NCI-H1048 (cell line): ENCODE measurements around the gene ASB16.
A peak's percentile ranks its signal among the peaks of the same experiment; 100 is the strongest.

Experiments
- DNase-seq: peaks from one replicate; lab custom pipeline; 2025; lab: John Stamatoyannopoulos, UW

The ASB16 gene

DNA sequence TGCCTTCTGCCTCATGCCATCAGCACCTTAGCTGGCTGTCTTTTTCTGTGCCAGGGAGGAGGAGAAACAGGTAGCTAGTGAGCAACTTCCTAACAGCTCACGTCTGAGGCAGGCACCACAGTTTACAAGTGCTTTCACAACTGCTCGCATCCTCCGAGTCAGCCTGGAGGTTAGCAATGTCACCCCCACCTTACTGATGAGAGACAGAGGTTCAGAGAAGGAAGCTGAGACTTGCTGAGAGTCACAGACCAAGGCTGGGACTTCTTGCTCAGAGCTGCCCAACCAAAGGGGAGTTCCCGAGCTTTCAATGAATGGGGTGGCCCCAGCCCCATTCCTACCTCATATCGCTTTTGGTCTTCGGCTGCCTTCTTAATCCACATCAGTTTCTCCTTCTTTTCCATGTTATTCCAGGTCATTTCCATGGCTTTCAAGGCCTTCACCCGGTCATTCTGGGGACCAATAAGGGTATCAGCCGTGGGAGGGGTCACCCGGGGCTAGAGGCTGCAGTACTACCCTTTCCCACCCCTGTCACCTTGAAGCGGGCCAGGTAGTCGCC lies 39.4 kb downstream of the ASB16 start:
- no peak for DNase-seq

DNA sequence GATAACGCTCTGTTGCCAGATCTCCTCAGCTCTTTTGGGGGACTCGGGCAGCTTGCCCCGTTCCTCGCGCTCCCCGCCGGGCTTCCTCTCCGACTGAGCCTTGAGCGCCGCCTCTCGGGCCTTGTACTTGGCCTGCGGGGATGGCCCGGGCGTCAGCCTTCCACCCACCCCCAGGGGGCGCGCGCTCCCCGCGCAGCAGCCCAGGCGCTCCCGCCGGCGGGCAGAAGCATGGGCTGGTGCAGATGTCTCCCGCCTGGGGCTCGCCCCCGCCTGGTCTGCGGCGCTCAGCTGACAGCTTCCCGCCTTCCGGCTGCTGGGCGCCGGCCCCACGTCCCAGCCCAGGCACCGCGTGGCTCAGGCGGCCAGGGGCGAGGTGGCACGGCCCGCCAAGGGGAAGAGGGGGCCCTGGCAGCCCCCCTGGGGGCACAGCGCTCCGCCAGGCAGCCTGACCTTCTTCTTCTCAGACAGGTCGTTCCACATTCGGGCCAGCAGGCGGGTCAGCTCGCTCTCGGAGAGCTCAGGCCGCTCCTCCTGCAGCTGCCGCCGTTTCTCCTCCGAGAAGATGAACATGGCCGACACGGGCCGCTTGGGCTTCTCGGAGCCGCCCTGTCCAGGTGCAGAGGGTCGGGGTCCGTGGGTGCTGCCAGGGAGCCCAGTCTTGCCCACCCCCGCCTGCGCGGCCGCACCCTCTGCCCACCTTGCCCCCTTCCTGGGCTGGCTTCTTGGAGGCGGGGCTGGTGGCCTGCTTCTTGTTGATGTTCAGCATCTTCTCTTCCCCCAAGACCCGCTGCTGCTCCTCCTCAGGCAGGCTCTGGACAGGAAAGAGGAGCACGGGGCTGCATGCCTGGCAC lies 40.1 kb downstream of the ASB16 start:
- DNase-seq: no peak

DNA sequence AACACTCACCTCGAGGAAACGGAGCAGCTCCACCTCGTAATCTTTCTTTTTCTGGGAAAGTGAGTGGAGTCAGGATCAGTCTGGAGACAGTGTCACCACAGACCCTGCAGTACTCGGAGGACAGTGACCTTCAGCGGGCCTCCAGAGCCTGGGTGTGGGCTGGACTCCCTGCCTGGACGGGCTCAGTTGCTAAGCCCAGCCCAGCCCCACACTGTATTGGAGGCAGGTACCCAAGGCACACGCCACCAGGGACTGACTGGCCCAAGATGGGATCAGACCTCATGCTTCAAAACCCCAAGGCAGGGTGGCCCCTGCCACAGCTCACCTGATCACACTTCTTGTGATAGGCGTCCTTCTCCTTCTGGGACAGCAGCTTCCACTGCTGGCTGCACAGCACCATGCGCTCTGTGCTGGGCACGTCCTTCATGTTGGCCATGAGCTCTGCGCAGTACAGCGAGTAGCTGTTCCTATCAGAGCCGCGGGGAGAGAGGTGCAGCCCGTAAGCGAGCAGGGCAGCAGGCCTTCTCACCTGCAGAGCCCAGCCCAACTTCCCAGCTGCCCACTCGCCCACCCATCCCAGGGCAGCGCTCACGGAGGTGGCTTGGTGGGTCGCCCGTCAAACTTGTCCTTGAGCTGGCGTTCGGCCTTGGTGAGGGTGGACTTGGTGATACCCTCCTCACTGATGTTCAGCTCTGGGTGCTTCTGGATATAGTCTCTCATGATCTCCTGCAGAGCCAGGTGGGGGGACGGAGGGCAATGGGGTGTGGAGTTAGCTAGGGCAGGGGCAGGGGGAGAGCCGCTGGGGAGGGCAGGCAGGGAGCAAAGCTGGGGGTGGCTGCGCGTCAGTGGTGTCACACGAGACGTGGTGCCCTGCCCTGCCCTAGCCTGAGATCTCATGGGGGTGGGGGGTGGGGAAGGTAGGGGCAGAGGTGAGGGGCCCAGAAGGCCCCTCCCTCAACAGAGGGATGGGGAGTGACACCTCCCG lies 41.1 kb downstream of the ASB16 start:
- no peak for DNase-seq

DNA sequence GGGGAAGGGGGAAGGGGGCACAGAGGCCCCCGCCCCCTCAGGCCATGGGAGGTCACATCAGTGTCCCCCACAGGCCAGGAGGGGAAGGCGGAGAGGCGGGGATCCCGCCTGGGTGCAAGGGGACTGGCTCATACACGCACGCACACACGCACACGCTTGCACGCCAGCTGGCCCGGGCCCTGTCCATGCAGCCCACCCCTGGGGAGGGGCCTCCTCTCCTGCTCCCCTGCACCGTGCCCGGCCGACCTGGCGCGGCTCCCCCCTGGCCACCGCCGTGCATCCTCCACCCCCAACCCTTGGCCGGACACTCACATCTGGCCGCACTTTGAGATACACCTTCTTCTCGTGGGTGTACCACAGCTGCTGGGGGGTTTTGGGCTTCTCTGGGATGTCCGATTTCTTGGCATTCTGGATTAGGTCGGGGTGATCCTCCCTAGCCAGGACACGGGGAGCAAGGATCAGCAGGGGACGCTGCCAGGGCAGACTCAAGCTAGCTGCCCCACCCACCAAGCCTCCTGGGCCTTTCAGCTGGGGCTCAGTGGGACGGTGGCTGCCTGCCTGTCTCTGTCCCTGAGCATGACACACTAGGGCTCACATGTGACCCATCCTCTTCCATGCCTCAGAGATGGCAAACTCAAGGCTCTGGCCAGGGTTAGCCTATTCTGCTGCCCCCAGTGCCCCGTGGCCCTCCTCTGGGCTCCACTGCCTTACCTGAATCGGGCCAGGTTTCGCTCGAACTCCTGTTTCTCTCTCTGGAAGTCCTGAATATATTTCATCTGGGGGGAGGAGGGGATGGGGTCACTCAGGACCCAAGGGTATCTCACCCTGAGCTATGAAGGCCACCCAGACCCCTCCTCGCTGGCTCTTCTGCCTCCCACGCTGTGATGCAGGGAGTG lies 42.3 kb downstream of the ASB16 start:
- no peak for DNase-seq

DNA sequence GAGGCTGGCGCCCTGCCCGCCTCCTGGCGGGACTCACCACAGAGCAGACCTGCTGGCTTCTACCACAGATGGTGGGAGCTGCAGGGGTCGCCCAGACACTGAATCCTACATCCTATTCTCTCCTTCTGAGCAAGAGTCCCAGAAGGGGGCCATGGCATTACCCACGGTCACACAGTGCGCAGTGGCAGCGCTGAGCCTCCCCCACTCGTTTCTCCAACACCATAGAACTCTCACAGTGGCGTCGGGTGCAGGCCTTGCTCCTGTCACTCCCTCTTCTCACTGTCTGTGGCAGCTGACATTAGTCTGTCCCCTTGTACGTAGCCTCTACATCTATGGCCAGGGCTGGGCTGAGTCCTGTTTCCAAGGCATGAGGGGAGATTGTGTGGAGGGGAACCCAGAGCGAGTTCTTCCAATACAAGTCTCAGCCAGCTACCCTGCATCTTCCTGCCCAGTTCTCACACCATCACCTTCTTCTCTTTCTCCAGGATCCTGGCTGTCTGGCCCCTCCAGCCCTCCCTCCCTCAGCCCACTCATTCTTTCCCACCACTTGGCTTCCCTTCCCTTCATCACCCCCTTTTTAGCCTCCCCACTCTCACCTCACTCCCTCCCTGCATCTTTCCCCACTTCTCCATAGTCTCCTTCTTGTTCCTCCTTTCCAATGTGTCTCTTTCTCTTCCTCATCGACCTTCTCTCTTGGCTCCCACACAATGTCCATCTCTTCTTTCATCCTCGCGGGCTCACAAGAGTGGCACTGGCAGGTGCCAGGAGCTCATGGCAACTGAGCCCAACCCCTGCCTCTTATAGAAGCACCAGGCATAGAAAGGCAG lies 43.1 kb downstream of the ASB16 start:
- DNase-seq: no peak

DNA sequence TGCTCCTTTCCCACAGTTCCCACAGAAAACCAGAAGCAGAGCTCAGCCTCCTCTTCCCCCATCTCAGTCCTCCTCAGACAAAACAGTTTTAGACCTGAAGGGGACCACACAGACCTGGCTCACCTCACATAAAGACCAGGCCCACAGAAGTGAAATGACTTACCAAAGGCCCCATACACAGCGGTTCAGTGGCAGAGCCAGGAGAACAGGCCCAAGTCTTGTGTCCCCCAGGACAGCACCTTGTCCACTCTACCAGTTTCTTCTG lies 43.7 kb downstream of the ASB16 start:
- no peak for DNase-seq

DNA sequence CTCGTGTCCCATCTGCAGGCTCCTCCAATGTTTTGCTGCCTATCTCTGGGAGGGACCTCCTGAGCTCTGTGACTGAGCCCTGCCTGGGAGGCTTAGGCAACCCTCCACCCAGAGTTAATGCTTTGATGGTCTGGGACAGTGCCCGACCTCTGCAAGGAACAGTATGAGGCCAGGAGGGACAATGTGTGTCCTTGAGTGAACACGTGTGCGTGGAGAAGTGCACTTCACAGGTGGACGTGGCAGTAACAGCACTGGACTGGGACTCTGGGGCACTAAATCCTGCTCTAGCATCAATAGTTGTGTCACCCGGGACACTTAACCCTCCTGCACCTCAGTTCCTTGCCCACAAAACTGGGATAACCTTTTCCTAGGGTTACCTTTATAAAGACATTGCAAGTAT lies 44.4 kb downstream of the ASB16 start:
- no peak for DNase-seq

DNA sequence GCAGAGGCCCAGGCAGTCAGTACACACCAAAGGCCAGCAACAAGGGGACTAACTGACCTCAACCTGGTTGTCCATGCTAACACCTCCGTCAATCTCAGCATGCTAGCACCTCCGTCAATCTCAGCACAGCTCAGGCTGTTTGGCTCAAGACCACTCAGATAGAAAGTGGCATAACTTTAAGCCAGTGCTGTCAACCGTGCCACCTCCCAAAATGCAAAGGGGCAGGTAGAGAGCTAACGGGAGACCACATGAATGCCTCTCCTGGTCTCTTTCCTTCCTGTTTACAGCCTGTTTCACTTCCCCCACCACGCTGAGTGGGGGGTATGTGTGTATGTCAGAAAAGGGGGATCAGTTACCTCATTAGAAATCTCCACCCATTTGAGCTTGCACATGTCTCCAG lies 45.7 kb downstream of the ASB16 start:
- DNase-seq: no peak

DNA sequence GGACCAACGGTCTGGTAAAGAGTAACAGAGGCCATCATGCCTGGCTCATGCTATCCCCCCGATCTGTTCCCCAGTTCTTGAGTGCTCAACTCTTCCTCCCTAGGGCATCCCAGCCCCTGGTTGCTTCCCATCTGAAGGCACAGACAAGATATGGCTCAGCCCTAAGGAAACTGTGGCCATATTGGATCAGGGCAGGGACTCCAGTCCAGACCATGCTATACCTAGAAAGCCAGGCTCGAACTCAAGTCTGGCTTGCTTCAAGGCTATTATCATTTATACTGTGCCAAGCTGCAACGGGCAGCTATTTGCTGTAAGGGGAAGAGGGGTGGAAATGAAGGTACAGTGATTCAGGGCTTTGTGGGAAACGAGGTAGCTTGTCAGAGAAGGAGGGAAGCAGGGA lies 46.2 kb downstream of the ASB16 start:
- DNase-seq: no peak

DNA sequence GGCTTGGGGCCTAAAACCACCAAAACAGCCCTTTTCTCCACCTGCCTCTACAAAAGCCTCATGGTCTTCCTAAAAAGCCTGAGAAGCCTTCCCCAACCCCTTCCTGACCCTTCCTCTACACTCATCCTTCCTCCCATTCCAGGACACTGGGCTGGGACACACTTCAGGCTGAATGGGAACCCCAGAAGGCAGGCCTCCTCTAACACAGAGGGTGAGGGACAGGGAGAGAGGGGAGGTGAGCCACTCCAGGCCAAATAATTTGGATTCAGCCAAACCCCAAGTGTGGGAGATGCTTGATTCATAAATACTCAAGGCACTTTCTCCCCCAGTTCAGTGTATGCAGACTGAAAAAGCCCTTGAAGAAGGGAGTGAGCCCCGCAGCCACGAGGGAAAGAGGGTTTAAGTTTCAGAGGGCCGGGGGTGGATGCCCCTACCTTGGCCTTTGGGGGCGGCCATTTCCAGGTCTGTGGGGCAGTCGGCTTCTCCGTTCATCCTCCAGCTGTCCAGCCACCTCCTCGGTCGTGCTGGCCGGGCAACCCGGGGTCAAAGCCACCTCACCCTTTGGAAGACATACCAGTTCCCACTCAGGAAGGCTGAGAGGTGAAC lies 47.3 kb downstream of the ASB16 start:
- DNase-seq: no peak

DNA sequence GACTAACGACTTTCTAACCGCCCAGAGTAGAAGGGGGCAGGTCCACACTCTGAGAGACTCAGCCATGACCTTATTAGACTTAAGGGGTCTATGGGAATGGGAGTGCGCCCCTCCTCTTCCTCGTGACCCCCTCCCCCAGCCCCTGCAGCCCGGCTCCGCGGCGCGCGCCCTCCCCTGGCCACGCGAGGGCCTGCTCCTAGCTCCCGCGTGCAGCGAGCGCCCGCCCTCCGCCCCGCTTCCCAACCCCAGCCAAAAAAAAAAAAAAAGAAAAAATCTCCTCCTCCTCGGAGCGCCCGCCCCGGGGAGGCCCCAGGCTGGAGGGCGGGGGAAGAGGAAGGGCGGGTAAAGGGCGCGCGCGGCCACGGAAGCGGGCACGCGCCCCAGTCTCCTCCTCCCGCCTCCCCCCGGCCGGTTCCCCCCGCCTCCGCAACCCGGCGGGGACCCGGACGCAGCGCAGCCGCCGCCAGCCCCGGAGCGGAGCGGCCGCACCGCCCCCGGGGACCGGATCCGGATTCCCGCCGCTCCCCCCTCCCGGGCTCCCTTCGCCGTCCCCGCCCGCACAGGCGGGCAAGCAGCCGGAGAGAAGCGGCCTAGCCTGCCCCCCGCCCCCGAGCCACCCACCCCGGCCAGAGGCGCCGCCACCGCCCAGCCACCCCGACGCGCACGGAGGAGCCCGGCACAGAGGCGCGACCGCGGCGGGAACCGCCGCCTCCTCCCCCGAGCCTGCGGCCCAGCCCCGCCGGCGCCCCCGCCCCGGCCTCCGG lies 48.0 kb downstream of the ASB16 start:
- peak; percentile 75 for DNase-seq

DNA sequence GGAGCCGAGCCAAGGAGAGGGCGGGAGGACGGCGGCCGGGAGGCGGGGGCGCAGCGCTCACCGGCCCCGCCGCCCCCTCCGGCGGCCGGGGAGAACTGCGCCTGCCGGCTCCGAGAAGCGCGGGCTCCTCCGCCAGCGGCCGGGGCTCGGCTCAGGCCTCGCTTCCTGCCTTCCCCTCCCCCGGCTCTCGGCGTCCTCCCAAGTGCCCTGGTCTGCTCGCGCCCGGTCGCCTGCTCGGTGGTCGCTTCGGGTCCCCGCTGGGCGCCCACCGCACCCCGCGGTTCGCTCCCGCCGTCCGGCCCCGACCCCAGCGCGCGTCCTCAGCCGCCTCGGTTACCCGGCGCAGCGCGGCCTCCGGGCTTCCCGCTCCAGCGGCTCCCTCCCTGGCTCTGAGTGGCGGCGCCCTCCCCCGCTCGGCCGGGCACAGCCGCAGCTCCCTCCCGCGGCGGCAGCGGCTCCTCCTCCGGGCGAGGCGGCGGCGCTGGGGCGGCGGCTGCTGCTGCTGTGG lies 48.7 kb downstream of the ASB16 start:
- DNase-seq: no peak

DNA sequence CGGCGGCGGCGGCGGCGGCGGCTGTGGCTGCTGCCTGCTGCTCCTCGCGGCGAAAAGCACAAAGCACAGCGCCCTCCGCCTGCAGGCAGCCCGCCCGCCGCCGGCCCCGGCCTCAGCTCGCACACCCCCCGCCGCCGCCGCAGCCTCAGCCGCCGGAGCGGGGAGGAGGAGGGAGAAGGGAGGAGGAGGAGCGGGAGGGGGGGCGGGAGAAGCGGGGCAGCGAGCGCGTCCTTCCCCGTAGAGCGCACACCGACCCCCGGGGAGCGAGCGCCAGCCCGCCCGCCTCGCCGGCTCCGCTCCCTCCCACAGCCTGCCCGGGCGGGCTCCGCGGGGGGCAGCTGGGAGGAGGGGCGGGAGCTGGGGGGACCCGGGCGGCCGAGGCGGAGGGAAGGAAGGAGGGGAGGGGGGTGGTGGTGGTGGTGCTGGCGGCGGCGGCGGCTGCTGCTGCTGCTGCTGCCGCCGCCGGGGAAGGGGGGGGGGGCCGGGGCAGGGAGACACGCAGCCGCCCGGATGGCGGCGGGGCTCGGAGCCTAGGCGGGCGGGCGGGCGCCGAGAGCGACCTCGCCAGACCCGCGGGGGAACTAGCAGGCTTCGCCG lies 49.2 kb downstream of the ASB16 start, which contains the start of gene UBTF:
TSS of gene UBTF (minus strand) at position 60 of the 597 bp plus-strand sequence. CDS start 1,446 bp downstream, outside the sequence.
- no peak for DNase-seq

DNA sequence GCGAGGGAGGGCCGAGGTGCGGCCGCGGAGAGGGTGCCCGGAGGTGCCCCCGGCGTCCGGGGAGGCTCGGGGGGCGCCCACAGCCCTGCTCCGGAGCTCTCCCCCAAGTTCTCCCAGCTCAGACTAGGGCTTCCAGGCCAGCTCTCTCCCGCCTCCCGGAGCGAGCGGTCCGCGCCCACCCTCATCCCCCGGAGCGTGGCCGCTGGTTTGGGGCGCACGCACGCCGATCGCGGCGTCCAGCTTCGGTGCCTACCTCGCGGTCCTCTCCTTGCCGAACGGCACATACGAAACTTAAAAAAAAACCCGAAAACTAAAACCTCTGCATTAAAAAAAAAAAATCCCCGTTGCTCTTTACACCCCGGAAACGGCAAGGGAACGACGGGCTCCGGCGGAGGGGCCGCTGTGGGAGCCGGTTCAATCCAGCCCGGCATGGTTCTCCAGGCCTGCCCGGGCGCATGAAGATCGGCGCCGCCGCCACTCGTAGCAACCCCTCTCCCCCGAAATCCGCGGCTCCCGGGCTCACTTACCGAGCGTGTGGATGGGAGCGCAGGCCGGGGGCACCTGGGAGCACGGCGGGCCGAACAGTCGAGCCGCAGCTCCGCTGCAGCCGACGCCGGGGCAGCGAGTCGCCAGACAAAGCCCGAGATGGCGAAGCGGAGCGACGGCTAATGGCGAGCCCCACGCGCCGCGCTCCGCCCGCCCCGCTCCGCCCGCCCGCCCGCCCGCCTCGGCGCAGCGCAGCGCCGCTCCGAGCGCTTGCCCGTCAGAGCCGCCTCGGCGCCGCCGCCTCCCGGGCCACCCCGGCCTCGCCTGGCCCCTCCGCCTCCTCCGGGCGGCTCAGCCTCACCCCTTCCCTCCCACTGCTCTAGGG lies 49.9 kb downstream of the ASB16 start:
- DNase-seq: no peak

DNA sequence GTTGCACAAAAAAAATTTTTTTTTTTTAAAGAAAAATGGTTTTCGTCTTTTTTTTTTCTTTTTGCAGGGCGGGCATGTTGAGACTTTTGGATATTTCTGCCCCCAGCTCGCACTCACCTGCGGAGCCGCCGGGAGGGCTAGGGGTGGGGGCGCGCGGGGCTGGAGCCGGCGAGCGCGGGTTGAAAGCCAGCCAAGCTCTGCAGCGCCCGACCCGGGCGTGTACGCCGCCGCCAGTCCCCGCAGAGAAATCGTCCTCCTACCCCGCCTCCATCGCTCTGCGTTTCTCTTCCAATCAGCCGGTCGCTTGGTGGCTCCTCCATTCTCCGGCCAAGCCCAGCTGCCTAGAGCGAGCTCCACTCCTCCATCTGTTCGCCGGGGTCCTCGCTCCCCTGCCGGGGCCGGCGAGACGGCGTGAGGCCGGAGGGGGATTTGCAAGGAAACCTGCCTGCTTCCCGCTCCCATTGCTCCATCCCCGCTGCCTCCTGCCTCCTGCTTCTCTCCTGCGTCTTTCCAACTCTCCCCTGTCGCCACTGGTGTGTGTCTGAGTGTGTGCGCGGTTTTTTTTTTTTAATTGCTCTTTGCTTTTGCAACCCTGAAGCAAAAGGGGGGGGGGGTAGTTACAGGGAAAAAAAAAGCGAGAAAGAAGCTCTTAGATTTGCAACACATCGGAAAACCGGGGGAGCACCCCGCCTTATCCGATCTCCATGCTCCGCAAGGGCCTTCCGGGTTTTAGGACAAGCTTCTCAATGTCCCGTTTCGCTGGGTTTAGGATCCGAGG lies 50.8 kb downstream of the ASB16 start:
- peak; percentile 37 for DNase-seq

DNA sequence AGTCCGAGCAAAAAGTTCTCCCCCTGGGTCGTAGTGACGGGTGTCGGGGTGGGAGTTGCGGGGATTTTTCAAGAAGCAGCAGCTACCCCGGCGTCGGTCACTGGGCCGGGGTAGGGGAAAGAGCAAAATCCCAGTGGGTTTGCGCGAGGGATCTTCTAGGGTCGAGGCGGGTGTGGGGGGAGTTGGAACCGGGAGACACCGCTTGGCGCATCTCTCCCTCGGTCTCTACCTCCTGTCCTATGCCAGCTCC lies 51.3 kb downstream of the ASB16 start:
- no peak for DNase-seq

DNA sequence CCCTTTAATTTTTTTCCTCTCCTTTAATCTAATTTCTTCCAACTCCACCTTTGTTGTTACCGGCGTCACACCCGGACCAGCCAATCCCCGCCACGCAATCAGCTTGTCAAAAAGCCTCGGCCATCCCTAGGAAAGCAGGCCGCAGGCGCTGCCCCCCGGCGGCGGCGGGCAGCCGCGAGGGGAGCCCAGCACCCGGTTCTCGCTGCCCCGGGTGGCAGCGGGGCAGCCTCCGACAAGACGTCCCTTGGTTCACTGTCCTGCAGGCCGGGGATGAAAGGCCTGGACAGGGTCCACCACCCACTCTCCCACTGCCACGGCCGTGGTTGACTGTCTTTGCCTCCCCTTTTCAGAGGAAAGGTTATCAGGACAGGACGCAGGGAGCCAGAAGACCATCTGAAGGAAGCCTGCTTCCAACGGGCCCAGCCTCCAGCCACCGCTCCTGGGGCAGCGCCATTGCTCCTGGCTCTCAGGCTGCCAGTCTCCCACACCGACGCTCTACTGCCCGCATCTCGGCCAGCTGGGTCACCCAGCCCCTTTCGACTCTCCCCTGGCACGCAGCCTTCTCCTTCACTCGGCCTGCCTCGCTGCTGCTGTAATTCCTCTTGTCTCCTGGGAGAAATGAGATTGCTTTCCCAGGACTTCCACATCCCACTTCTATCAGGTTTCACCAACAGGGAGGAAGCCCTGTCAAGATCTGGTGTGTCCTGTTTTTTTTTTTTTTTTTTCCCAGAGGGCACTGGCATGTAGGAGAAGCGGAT lies 51.8 kb downstream of the ASB16 start:
- DNase-seq: no peak
